AG09319 (cell line): ENCODE measurements around the gene LINGO1.

Source experiments
- DNase-seq: peaks from one replicate; pipeline ENCODE4 v3.0.0-alpha.2; 2010; ENCODE audit warnings: low read depth; ENCODE audit errors: extremely low read depth
- CTCF ChIP-seq: IDR thresholded peaks from 2 replicates; pipeline ENCODE4 v1.5.1; 2011; ENCODE audit warnings: low read depth, mild to moderate bottlenecking, inconsistent platforms, low read length, moderate library complexity

Gene LINGO1

GRCh38 chr15:77602800-77603199 lies 29.9 kb downstream of the LINGO1 start:
- no peak for DNase-seq
- TF ChIP-seq CTCF = no peak

DNA sequence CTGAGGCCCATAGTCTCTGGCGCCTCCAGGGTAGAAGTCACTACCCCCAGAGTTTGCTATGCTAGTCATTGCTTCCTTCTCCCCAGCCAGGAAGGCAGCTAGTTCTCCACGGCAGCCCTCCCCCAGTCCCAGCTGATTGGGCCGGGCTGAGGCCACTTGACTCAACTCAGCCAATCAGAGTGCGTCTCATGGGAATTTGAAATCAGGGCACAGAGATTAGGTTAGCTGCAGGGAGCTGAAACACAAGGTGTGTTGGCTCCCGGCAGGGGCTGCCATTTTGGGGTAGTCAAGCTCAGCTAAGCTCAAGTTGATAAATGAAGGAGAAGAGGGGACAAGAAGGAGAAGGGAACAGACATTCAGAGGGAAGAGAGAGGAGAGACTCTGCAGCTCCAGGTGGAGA lies 32.8 kb downstream of the LINGO1 start:
- DNase-seq = no peak
- TF ChIP-seq CTCF = no peak

DNA sequence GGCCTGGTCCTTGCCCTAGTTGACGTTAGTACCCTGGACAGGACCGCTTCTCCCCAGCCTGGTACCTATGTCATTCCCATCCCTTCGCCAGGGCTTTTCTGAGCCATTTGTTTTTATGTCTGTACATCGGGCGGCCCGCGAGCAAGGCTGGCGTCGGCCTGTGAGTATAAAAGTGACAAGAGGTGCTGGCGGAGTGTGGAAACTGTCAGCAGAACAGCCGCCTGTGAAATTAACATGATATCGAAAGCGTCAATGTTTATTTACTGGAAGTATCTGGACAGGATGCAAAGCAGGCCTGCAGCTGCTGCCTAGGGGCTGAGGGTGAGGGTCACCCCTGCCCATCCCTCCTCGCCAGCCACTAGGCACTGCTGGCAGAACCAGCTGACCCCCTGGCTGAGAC lies 33.4 kb downstream of the LINGO1 start:
- DNase-seq = no peak
- no peak for TF ChIP-seq CTCF

GRCh38 chr15:77598644-77599043 lies 34.1 kb downstream of the LINGO1 start:
- no peak for DNase-seq
- TF ChIP-seq CTCF = no peak

- TF ChIP-seq CTCF = no peak
- no peak for DNase-seq
These were observed 34.8 kb downstream of the LINGO1 start for GRCh38 chr15:77597804-77598453.

DNA sequence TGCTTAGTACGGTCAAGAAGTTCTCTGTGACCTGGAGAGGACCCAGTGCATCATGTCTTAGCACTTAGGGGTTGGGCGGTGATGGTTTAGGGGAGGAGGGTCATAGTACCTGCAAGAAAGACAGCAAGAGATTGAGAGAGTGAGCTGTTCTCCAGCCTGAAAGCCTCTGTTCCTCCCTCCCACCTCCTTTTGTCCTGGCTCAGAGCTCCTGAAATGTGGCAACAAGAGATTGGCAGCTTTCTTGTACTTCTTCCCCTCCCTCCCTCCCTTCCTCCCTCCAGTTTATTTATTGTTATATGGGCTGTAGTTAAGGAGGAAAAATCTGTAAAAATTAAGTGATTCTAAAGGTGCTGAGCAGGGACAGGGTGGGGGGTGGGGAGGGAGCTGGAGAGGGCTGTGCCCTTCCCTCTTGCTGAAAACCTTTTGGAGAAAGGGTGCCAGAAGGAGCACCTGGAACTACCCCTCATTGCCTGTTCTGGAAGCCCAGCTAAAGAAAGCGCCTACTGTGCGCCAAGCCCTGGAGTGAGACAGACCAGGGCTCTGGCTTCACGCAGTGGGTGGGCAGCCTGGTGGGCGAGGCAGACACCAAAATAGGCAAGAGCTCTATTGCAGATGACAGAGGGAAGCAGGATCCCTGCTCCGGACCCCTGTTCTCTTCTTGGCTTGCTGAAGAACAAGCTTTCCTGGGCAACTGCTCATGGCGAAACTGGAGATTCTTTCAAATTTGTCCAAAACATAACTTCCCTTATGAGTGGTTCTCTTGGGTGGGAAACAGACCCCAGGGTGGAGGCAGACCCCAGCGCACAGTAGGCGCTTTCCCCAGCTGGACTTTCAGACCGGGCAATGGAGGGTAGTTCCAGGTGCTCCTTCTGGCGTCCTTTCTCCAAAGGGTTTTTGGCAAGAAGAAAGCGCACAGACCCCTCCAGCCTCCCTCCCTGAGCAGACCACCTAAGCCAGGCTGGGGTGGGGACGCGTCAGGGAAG lies 35.6 kb downstream of the LINGO1 start:
- TF ChIP-seq CTCF = no peak

DNA sequence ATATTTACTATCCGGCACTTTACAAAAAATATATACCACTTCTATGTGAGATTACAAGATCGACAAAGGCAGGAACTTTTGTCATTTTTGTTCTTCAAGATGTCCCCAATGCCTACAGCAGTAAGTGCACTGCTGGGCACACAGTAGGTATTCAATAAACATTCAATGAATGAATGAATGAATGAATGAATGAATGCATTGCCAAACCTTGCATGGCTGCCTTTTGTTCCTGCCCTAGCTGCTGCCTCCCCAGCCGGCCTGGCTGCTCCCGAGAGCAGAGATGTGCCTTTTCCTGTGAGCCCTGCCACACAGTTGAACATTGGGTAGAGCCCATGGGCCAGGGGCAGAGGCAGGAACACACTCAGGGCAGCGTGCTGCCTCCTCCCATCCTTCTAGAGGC lies 37.5 kb downstream of the LINGO1 start:
- TF ChIP-seq CTCF = no peak
- no peak for DNase-seq

More for the DNA sequence above, 35.6 kb downstream of the LINGO1 start:
- DNase-seq = no peak
